ENCODE data around the gene ADGRV1.

ADGRV1 gene

GRCh38 chr5:90866333-90866732, 307.7 kb downstream of the ADGRV1 start:
- Histone ChIP-seq H3K27me3 (replicated peaks; ENCODE audit: control insufficient read depth, insufficient read depth, low read length) (no peaks in the 10 kb centered on the region), H3K36me3 (ENCODE audit: control insufficient read depth, insufficient read depth, low read length) (no peaks in the 10 kb centered on the region), H3K4me3 (replicated peaks; ENCODE audit: low read depth, low read length) (no peak overlapping the region)
- peak; percentile 36 for TF ChIP-seq CTCF (IDR thresholded peaks at IDR 0.05; ENCODE audit: insufficient read depth, low read length, poor library complexity, severe bottlenecking)
- peak; percentile 1 for DNase-seq (ENCODE audit: extremely low read depth, insufficient read length)

GRCh38 chr5:90866915-90867731, 308.5 kb downstream of the ADGRV1 start:
- no peak overlapping the region for H3K4me3 ChIP-seq (replicated peaks; ENCODE audit: low read depth, low read length)
- TF ChIP-seq CTCF (IDR thresholded peaks at IDR 0.05; ENCODE audit: insufficient read depth, low read length, poor library complexity, severe bottlenecking), result no peak
- DNase-seq (ENCODE audit: extremely low read depth, insufficient read length), result no peak
- H3K27me3 ChIP-seq (replicated peaks; ENCODE audit: control insufficient read depth, insufficient read depth, low read length), result no peaks in the 10 kb centered on the region
- H3K36me3 ChIP-seq (ENCODE audit: control insufficient read depth, insufficient read depth, low read length), result no peaks in the 10 kb centered on the region

- DNase-seq (ENCODE audit: extremely low read depth, insufficient read length), result no peak
- Histone ChIP-seq H3K4me3 (replicated peaks; ENCODE audit: low read depth, low read length) (no peak overlapping the region), H3K36me3 (ENCODE audit: control insufficient read depth, insufficient read depth, low read length) (no peaks in the 10 kb centered on the region), H3K27me3 (replicated peaks; ENCODE audit: control insufficient read depth, insufficient read depth, low read length) (no peaks in the 10 kb centered on the region)
- TF ChIP-seq CTCF (IDR thresholded peaks at IDR 0.05; ENCODE audit: insufficient read depth, low read length, poor library complexity, severe bottlenecking), result no peak
These were observed 310.2 kb downstream of the ADGRV1 start for GRCh38 chr5:90868799-90869198.

- H3K4me3 ChIP-seq (replicated peaks; ENCODE audit: low read depth, low read length), result no peak overlapping the region
- DNase-seq (ENCODE audit: extremely low read depth, insufficient read length), result no peak
- no peaks in the 10 kb centered on the region for H3K27me3 ChIP-seq (replicated peaks; ENCODE audit: control insufficient read depth, insufficient read depth, low read length)
- no peaks in the 10 kb centered on the region for H3K36me3 ChIP-seq (ENCODE audit: control insufficient read depth, insufficient read depth, low read length)
- TF ChIP-seq CTCF (IDR thresholded peaks at IDR 0.05; ENCODE audit: insufficient read depth, low read length, poor library complexity, severe bottlenecking), result no peak
These were observed 312.9 kb downstream of the ADGRV1 start for GRCh38 chr5:90871391-90871991.

GRCh38 chr5:90873033-90873517, 314.5 kb downstream of the ADGRV1 start:
- Histone ChIP-seq H3K4me3 (replicated peaks; ENCODE audit: low read depth, low read length) (no peak overlapping the region), H3K27me3 (replicated peaks; ENCODE audit: control insufficient read depth, insufficient read depth, low read length) (no peaks in the 10 kb centered on the region), H3K36me3 (ENCODE audit: control insufficient read depth, insufficient read depth, low read length) (no peaks in the 10 kb centered on the region)
- DNase-seq (ENCODE audit: extremely low read depth, insufficient read length), result no peak
- no peak for TF ChIP-seq CTCF (IDR thresholded peaks at IDR 0.05; ENCODE audit: insufficient read depth, low read length, poor library complexity, severe bottlenecking)

Data from GM06990 (cell line).